ENCODE results near the gene APOOL. TPM values are rescaled to one million over a fixed set of nuclear protein-coding genes. Genes with fewer than 3 reads are reported as not detected.
A peak's percentile ranks its signal among the peaks of the same experiment; 100 is the strongest.

APOOL gene
- total and polyA plus RNA-seq, 9 of the 15 experiments (the other 6 are each of a cell fraction or from before 2014, with no cell fraction given) = 4.6 to 20.5 (median 10.2) TPM

- TF ChIP-seq, protein P1, sequence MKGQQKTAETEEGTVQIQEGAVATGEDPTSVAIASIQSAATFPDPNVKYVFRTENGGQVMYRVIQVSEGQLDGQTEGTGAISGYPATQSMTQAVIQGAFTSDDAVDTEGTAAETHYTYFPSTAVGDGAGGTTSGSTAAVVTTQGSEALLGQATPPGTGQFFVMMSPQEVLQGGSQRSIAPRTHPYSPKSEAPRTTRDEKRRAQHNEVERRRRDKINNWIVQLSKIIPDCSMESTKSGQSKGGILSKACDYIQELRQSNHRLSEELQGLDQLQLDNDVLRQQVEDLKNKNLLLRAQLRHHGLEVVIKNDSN (CRISPR knock-in tag; IDR thresholded peaks at IDR 0.05) = no peak
- TF ChIP-seq NFIC (IDR thresholded peaks at IDR 0.05) (peak; percentile 80), POLR2A (conservative IDR thresholded peaks at IDR 0.05) (no peak), NFIX (CRISPR knock-in tag; IDR thresholded peaks at IDR 0.05; ENCODE audit: low read depth) (peak; percentile 61)
- in situ Hi-C loops (cut with MboI) = loop anchor here (25.0 kb wide), 1 partner anchor 422 kb away; no protein-coding TSS in a partner anchor
- H3K36me3 ChIP-seq (ENCODE audit: control insufficient read depth, insufficient read depth, low read length) = no peaks in the 10 kb centered on the region
- DNase-seq (ENCODE audit: extremely low read depth in 1 of 4, low spot score in 3 of 4) (no peak), ATAC-seq (no peak), FAIRE-seq (no peak)
- no peak overlapping the region for H3K9ac ChIP-seq (ENCODE audit: insufficient read depth in 1 of 2, low read depth in 2 of 2, low read length in 2 of 2)
- H3K4me2 ChIP-seq (ENCODE audit: insufficient read depth, low read length) = no peak overlapping the region
- BruUV-seq (replicated peaks) = no TSS peak
- no peaks in the 10 kb centered on the region for H3K79me2 ChIP-seq (ENCODE audit: control insufficient read depth, insufficient read depth, low read length)
- ChIA-PET CTCF (ENCODE audit: low intra/inter-chr PET ratio) (no interaction called here), POLR2A (no interaction called here)
- 0% methylated on average over 1 of the region's 1 CpG for WGBS (ENCODE audit: insufficient coverage, low coverage, missing lambda C conversion rate)
- intact Hi-C loops (cut with micrococcal nuclease) = no loop called here
- H3K27me3 ChIP-seq (ENCODE audit: control insufficient read depth in 2 of 2, insufficient read depth in 2 of 2, low read length in 2 of 2) = no peaks in the 10 kb centered on the region
- no peaks in the 10 kb centered on the region for H4K20me1 ChIP-seq (replicated peaks; ENCODE audit: control insufficient read depth, insufficient read depth, low read length)
- no peak overlapping the region for H3K27ac ChIP-seq (ENCODE audit: extremely low read depth, low read depth, low read length)
- no peak overlapping the region for H2AFZ ChIP-seq (ENCODE audit: low read depth, low read length)
- no peaks in the 10 kb centered on the region for H3K9me3 ChIP-seq (replicated peaks; ENCODE audit: control insufficient read depth, insufficient read depth, low read depth, low read length)
- H3K9me1 ChIP-seq (ENCODE audit: control insufficient read depth, insufficient read depth, low read length) = no peaks in the 10 kb centered on the region
- no peaks in the 10 kb centered on the region for H3K4me1 ChIP-seq (replicated peaks in 1 of 2; ENCODE audit: control insufficient read depth in 2 of 2, insufficient read depth in 2 of 2, low read length in 2 of 2)
- no peak overlapping the region for H3K4me3 ChIP-seq
These were observed 111.6 kb downstream of the APOOL start for GRCh38 chrX:85115252-85115651.

DNA sequence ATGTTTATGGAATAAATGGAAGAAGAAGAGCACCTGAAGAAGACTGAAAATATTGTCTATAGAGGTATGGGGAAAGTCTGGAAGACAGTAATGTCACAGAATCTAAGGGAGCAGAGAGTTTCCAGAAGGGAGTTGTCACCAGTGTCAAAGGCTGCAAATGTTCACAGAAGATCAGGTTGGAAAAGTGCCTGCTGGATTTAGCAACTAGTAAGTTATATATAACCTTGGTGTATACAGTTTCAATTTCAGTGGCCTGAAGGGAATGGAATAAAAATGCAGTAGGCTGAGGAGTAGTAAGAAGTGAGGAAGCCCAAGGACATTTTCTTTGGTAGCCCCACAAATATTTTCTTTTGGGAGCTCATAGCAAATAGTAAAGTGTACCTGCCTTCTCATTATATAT lies 132.7 kb downstream of the APOOL start:
- in situ Hi-C loops (cut with MboI) = no loop called here
- Histone ChIP-seq H3K36me3 (ENCODE audit: control insufficient read depth, insufficient read depth, low read length) (no peaks in the 10 kb centered on the region), H3K9me1 (ENCODE audit: control insufficient read depth, insufficient read depth, low read length) (no peaks in the 10 kb centered on the region), H3K9ac (ENCODE audit: insufficient read depth in 1 of 2, low read depth in 2 of 2, low read length in 2 of 2) (no peak overlapping the region), H3K4me1 (replicated peaks in 1 of 2; ENCODE audit: control insufficient read depth in 2 of 2, insufficient read depth in 2 of 2, low read length in 2 of 2) (no peaks in the 10 kb centered on the region), H4K20me1 (replicated peaks; ENCODE audit: control insufficient read depth, insufficient read depth, low read length) (no peaks in the 10 kb centered on the region), H2AFZ (ENCODE audit: low read depth, low read length) (no peak overlapping the region), H3K27me3 (ENCODE audit: control insufficient read depth in 2 of 2, insufficient read depth in 2 of 2, low read length in 2 of 2) (no peaks in the 10 kb centered on the region), H3K9me3 (replicated peaks; ENCODE audit: control insufficient read depth, insufficient read depth, low read depth, low read length) (no peaks in the 10 kb centered on the region), H3K4me3 (no peak overlapping the region), H3K4me2 (ENCODE audit: insufficient read depth, low read length) (no peak overlapping the region), H3K79me2 (ENCODE audit: control insufficient read depth, insufficient read depth, low read length) (no peaks in the 10 kb centered on the region), H3K27ac (ENCODE audit: extremely low read depth, low read depth, low read length) (no peak overlapping the region)
- intact Hi-C loops (cut with micrococcal nuclease) = no loop called here
- TF ChIP-seq COPS2 (conservative IDR thresholded peaks at IDR 0.05) (no peak), ZNF444 (CRISPR knock-in tag; IDR thresholded peaks at IDR 0.05) (no peak), RAD51 (IDR thresholded peaks at IDR 0.05; ENCODE audit: borderline replicate concordance, low read depth) (no peak), KLF1 (tag; IDR thresholded peaks at IDR 0.05) (no peak), HDAC6 (IDR thresholded peaks at IDR 0.05; ENCODE audit: low read depth, low read length) (no peak), TCFL5 (CRISPR knock-in tag; conservative IDR thresholded peaks at IDR 0.05) (no peak), NR2C1 (IDR thresholded peaks at IDR 0.05) (no peak), NR2C1 (tag; IDR thresholded peaks at IDR 0.05) (no peak)
- TF ChIP-seq, protein P2, sequence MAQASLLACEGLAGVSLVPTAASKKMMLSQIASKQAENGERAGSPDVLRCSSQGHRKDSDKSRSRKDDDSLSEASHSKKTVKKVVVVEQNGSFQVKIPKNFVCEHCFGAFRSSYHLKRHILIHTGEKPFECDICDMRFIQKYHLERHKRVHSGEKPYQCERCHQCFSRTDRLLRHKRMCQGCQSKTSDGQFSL (CRISPR knock-in tag; IDR thresholded peaks at IDR 0.05) = no peak
- TF ChIP-seq, protein P2 (tag; IDR thresholded peaks at IDR 0.05) = no peak
- no TSS peak for BruUV-seq (replicated peaks)
- ATAC-seq (no peak), DNase-seq (ENCODE audit: extremely low read depth in 1 of 4, low spot score in 3 of 4) (no peak), FAIRE-seq (no peak)
- ChIA-PET POLR2A (no interaction called here), CTCF (ENCODE audit: low intra/inter-chr PET ratio) (no interaction called here)
